PC-9 (cell line): ENCODE measurements around the gene CASP8.

Source experiments
- EZH2 ChIP-seq: fragments of 200-600 bp; sonication (generic); IDR thresholded peaks from 2 replicates; pipeline ENCODE4 v1.8.0; 2017; ENCODE audit warnings: antibody characterized with exemption, low read depth
- TF ChIP-seq, protein P1 (sequence below): fragments of 200-600 bp; sonication (generic); conservative IDR thresholded peaks from 2 replicates; pipeline ENCODE4 v1.6.1; 2017; ENCODE audit warnings: mixed run types, antibody characterized with exemption, mild to moderate bottlenecking, moderate library complexity

DNA sequence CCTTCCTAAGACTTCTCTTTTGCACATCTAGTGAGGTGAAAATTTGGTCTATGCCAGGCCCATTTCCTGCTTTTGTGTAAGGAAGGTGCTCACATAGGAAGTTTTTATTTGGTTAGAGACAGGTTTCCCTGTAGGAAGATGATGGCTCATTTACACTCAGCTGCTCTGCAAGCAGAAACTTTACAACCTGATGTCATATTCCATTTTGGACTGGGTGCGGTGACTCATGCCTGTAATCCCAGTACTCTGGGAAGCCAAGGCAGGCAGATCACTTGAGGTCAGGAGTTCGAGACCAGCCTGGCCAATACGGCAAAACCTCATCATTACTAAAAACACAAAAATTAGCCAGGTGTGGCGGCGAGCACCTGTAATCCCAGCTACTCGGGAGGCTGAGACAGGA lies 41.6 kb upstream of the CASP8 start:
- TF ChIP-seq, protein P1, sequence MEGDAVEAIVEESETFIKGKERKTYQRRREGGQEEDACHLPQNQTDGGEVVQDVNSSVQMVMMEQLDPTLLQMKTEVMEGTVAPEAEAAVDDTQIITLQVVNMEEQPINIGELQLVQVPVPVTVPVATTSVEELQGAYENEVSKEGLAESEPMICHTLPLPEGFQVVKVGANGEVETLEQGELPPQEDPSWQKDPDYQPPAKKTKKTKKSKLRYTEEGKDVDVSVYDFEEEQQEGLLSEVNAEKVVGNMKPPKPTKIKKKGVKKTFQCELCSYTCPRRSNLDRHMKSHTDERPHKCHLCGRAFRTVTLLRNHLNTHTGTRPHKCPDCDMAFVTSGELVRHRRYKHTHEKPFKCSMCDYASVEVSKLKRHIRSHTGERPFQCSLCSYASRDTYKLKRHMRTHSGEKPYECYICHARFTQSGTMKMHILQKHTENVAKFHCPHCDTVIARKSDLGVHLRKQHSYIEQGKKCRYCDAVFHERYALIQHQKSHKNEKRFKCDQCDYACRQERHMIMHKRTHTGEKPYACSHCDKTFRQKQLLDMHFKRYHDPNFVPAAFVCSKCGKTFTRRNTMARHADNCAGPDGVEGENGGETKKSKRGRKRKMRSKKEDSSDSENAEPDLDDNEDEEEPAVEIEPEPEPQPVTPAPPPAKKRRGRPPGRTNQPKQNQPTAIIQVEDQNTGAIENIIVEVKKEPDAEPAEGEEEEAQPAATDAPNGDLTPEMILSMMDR = no peak
- TF ChIP-seq EZH2 = no peak
